NCI-H1105 (cell line): Measurements from ENCODE around the gene TSPOAP1.

Source experiments
- DNase-seq: peaks from one replicate; lab custom pipeline; 2025; lab: John Stamatoyannopoulos, UW

The TSPOAP1 gene

GRCh38 chr17:58315750-58316149 lies 12.8 kb downstream of the TSPOAP1 start:
- DNase-seq: no peak

GRCh38 chr17:58315281-58315711 lies 13.3 kb downstream of the TSPOAP1 start:
- no peak for DNase-seq

GRCh38 chr17:58314706-58315015 lies 13.9 kb downstream of the TSPOAP1 start:
- DNase-seq: no peak

GRCh38 chr17:58313815-58314705 lies 14.5 kb downstream of the TSPOAP1 start:
- DNase-seq: no peak

GRCh38 chr17:58312829-58313228 lies 15.8 kb downstream of the TSPOAP1 start:
- DNase-seq: no peak

- no peak for DNase-seq
Measured at GRCh38 chr17:58312021-58312630, 16.5 kb downstream of the TSPOAP1 start.

GRCh38 chr17:58311429-58311894 lies 17.1 kb downstream of the TSPOAP1 start:
- no peak for DNase-seq

- no peak for DNase-seq
Measured at GRCh38 chr17:58310511-58311428, 17.8 kb downstream of the TSPOAP1 start.

GRCh38 chr17:58309918-58310259 lies 18.7 kb downstream of the TSPOAP1 start:
- DNase-seq: no peak

- no peak for DNase-seq
Measured at GRCh38 chr17:58308985-58309917, 19.3 kb downstream of the TSPOAP1 start.

GRCh38 chr17:58308173-58308984 lies 20.2 kb downstream of the TSPOAP1 start:
- no peak for DNase-seq

GRCh38 chr17:58307468-58308172 lies 21.0 kb downstream of the TSPOAP1 start:
- no peak for DNase-seq

GRCh38 chr17:58306131-58306951 lies 22.3 kb downstream of the TSPOAP1 start:
- no peak for DNase-seq

- no peak for DNase-seq
Measured at GRCh38 chr17:58305626-58306025, 23.0 kb downstream of the TSPOAP1 start.

- DNase-seq: no peak
Measured at GRCh38 chr17:58304750-58305486, 23.7 kb downstream of the TSPOAP1 start.

- DNase-seq: peak; percentile 49
Measured at GRCh38 chr17:58303971-58304749, 24.4 kb downstream of the TSPOAP1 start.

- DNase-seq: no peak
Measured at GRCh38 chr17:58302919-58303585, 25.5 kb downstream of the TSPOAP1 start.
